Bronchial smooth muscle cell (primary cell): ENCODE measurements around the gene SIX3. TPM values are rescaled to one million over a fixed set of nuclear protein-coding genes. Genes with fewer than 3 reads are reported as not detected.

Experiments
- total RNA-seq: library from RNA; depleted of rRNA; stranded (reverse); fragments of >200 nt; gene quantifications from 2 replicates; pipeline ENCODE4 v1.2.1, GENCODE V29; 2014

Gene SIX3
- not detected in 2 replicates for total RNA-seq

GRCh38 chr2:44941551-44942234, at the start of gene SIX3:
SIX3 (plus strand) TSS chr2:44941702; CDS start chr2:44942105, 403 bp downstream.

Other genes starting within 250 kb of the SIX3 start
- gene SIX2, start 67.8 kb downstream of the SIX3 start, total RNA-seq, result not detected in 2 replicates